H1 (cell line): ENCODE results near the gene CTLA4. TPM values are rescaled to one million over a fixed set of nuclear protein-coding genes. Genes with fewer than 3 reads are reported as not detected.

Experiments
- CTCF ChIA-PET: fragments of 300-600 bp; sonication (Branson Sonifier 250); formaldehyde crosslinking; loops from one replicate; lab custom pipeline; 2021; ENCODE audit not compliant: partially characterized antibody; lab: Charles Lee
- POLR2A ChIA-PET: fragments of 300-600 bp; sonication (Branson Sonifier 250); formaldehyde crosslinking; loops from one replicate; lab custom pipeline; 2021; ENCODE audit warnings: inconsistent platforms; ENCODE audit not compliant: partially characterized antibody; lab: Charles Lee
- DNase-seq, 2 experiments: peaks; one replicate each; pipeline versions ENCODE4 v3.0.0 to v3.0.0-alpha.2; 2010 to 2022; ENCODE audit warnings: low spot score in 2 of 2, low read depth in 1 of 2, mixed read lengths in 1 of 2
- FAIRE-seq: peaks from 2 replicates; lab custom pipeline; 2011; peaks lifted over from hg19 to GRCh38; lab: Jason Lieb, UNC
- H2AFZ ChIP-seq: 2 replicates; pipeline ENCODE4 v1.8.1; 2012; ENCODE audit warnings: low read length, inconsistent platforms
- H2AK5ac ChIP-seq: 2 replicates; pipeline ENCODE4 v1.6.1; 2013; ENCODE audit warnings: low read depth, low read length
- H2BK120ac ChIP-seq: replicated peaks from 2 replicates; pipeline ENCODE3; 2013; ENCODE audit warnings: low read depth, low read length, inconsistent platforms
- H2BK12ac ChIP-seq: 2 replicates; pipeline ENCODE4 v1.6.1; 2013; ENCODE audit warnings: low read depth, low read length
- H2BK15ac ChIP-seq: 2 replicates; pipeline ENCODE4 v1.6.1; 2013; ENCODE audit warnings: low read length
- H2BK20ac ChIP-seq: 2 replicates; pipeline ENCODE4 v1.6.1; 2013; ENCODE audit warnings: low read length
- H2BK5ac ChIP-seq: 2 replicates; pipeline ENCODE4 v1.6.1; 2013; ENCODE audit warnings: low read depth, low read length
- H3K14ac ChIP-seq: 2 replicates; pipeline ENCODE4 v1.6.1; 2013; ENCODE audit warnings: inconsistent platforms; ENCODE audit not compliant: insufficient read length
- H3K18ac ChIP-seq: 2 replicates; pipeline ENCODE4 v1.6.1; 2013; ENCODE audit warnings: low read length; ENCODE audit errors: extremely low read depth
- H3K23ac ChIP-seq: 2 replicates; pipeline ENCODE4 v1.6.1; 2013; ENCODE audit warnings: inconsistent platforms; ENCODE audit not compliant: insufficient read length
- H3K23me2 ChIP-seq: 2 replicates; pipeline ENCODE4 v1.6.1; 2013; ENCODE audit warnings: low read depth, low read length
- H3K27ac ChIP-seq: 2 replicates; pipeline ENCODE4 v1.6.1; 2011; ENCODE audit warnings: low read depth, low read length, inconsistent platforms
- H3K27me3 ChIP-seq, 4 experiments: replicated peaks in 1 of 4; 1 replicate in 1 of 4; 2 replicates in 3 of 4; pipeline versions ENCODE4 v1.6.1 to v1.8.1; 2011 to 2013; ENCODE audit warnings: low read length in 3 of 4, mild to moderate bottlenecking in 3 of 4, inconsistent platforms in 2 of 4, mixed read lengths in 2 of 4, moderate library complexity in 1 of 4; ENCODE audit not compliant: control insufficient read depth in 3 of 4, insufficient read depth in 3 of 4; ENCODE audit errors: extremely low read depth in 1 of 4
- H3K36me3 ChIP-seq, 4 experiments: 2 replicates each; pipeline versions ENCODE4 v1.6.1 to v1.8.1; 2011 to 2013; ENCODE audit warnings: mild to moderate bottlenecking in 4 of 4, low read length in 3 of 4, moderate library complexity in 2 of 4, control low read depth in 1 of 4, inconsistent platforms in 1 of 4; ENCODE audit not compliant: insufficient read depth in 4 of 4, control insufficient read depth in 2 of 4
- H3K4ac ChIP-seq: replicated peaks from 2 replicates; pipeline ENCODE3; 2013; ENCODE audit warnings: low read length, low read depth, mixed read lengths, inconsistent platforms; ENCODE audit not compliant: insufficient read length
- H3K4me1 ChIP-seq, 4 experiments: replicated peaks in 1 of 4; 1 replicate in 1 of 4; 2 replicates in 3 of 4; pipeline versions ENCODE4 v1.6.1 to v1.8.1; 2011 to 2013; ENCODE audit warnings: low read length in 3 of 4, inconsistent platforms in 2 of 4, mixed read lengths in 1 of 4; ENCODE audit not compliant: insufficient read depth in 4 of 4, control insufficient read depth in 3 of 4
- H3K4me2 ChIP-seq, 2 experiments: 2 replicates each; pipeline versions ENCODE4 v1.6.1 to v1.8.1; 2011 to 2013; ENCODE audit warnings: low read depth in 2 of 2, low read length in 2 of 2, control low read depth in 1 of 2, inconsistent platforms in 1 of 2, mild to moderate bottlenecking in 1 of 2; ENCODE audit not compliant: insufficient read depth in 1 of 2
- H3K4me3 ChIP-seq, 4 experiments: fragments of 200-600, 300-600 bp in 1 of 4; sonication (generic), shearing (Covaris generic), sonication (Bioruptor Twin) in 1 of 4; 2 replicates each; pipeline versions ENCODE4 v1.5.1 to v1.8.1; 2011 to 2016; ENCODE audit warnings: low read length in 4 of 4, low read depth in 3 of 4, control low read depth in 2 of 4, inconsistent platforms in 2 of 4, mild to moderate bottlenecking in 2 of 4, mixed read lengths in 1 of 4, moderate library complexity in 1 of 4; ENCODE audit not compliant: insufficient read depth in 2 of 4; ENCODE audit errors: extremely low read depth in 1 of 4
- H3K56ac ChIP-seq: replicated peaks from 2 replicates; pipeline ENCODE3; 2013; ENCODE audit warnings: low read depth, mild to moderate bottlenecking, mixed read lengths, low read length, inconsistent platforms; ENCODE audit not compliant: insufficient read length
- H3K79me1 ChIP-seq: 2 replicates; pipeline ENCODE4 v1.6.1; 2013; ENCODE audit warnings: low read depth, low read length, control low read depth
- H3K79me2 ChIP-seq, 2 experiments: 2 replicates each; pipeline versions ENCODE4 v1.6.1 to v1.8.1; 2012 to 2013; ENCODE audit warnings: low read length in 2 of 2, mild to moderate bottlenecking in 2 of 2, inconsistent platforms in 1 of 2; ENCODE audit not compliant: insufficient read depth in 2 of 2, control insufficient read depth in 1 of 2
- H3K9ac ChIP-seq, 4 experiments: replicated peaks in 1 of 4; 1 replicate in 1 of 4; 2 replicates in 3 of 4; pipeline versions ENCODE4 v1.6.1 to v1.8.1; 2011 to 2013; ENCODE audit warnings: low read depth in 3 of 4, low read length in 3 of 4, control low read depth in 2 of 4, mild to moderate bottlenecking in 2 of 4, moderate library complexity in 2 of 4, inconsistent platforms in 1 of 4; ENCODE audit errors: extremely low read depth in 1 of 4
- H3K9me3 ChIP-seq, 2 experiments: 2 replicates each; pipeline versions ENCODE4 v1.6.1 to v1.8.1; 2012 to 2013; ENCODE audit warnings: mild to moderate bottlenecking in 2 of 2, moderate library complexity in 2 of 2, control low read depth in 1 of 2, inconsistent platforms in 1 of 2, low read depth in 1 of 2, low read length in 1 of 2, mixed read lengths in 1 of 2; ENCODE audit not compliant: insufficient read depth in 2 of 2
- H4K20me1 ChIP-seq, 2 experiments: replicated peaks in 1 of 2; 2 replicates each; pipeline versions ENCODE3 to v1.8.1; 2011 to 2013; ENCODE audit warnings: inconsistent platforms in 2 of 2, low read length in 2 of 2, mild to moderate bottlenecking in 1 of 2; ENCODE audit not compliant: insufficient read depth in 2 of 2, control insufficient read depth in 1 of 2
- H4K5ac ChIP-seq: 2 replicates; pipeline ENCODE4 v1.6.1; 2013; ENCODE audit warnings: low read length, low read depth, mixed read lengths, inconsistent platforms; ENCODE audit not compliant: insufficient read length
- H4K8ac ChIP-seq: 2 replicates; pipeline ENCODE4 v1.8.0; 2013; ENCODE audit warnings: mild to moderate bottlenecking, moderate library complexity, low read length, inconsistent platforms; ENCODE audit not compliant: insufficient read depth; ENCODE audit errors: extremely low read depth
- H4K91ac ChIP-seq: replicated peaks from 2 replicates; pipeline ENCODE3; 2013; ENCODE audit warnings: low read length, mixed read lengths, inconsistent platforms; ENCODE audit not compliant: insufficient read length
- ASH2L ChIP-seq: fragments of 200-600, 300-600 bp; sonication (generic); IDR thresholded peaks from one replicate; pipeline ENCODE4 v1.7.1; 2017; ENCODE audit warnings: low read length
- ATF2 ChIP-seq: IDR thresholded peaks from 2 replicates; pipeline ENCODE4 v1.6.1; 2012; ENCODE audit warnings: low read length, inconsistent platforms
- CTCF ChIP-seq, 3 experiments: IDR thresholded peaks; 1 replicate in 2 of 3; 2 replicates in 1 of 3; pipeline versions ENCODE4 v1.5.1 to v1.6.1; 2011; ENCODE audit warnings: low read length in 3 of 3, mild to moderate bottlenecking in 3 of 3, inconsistent platforms in 2 of 3, low read depth in 1 of 3, moderate library complexity in 1 of 3; ENCODE audit not compliant: insufficient read depth in 1 of 3; ENCODE audit errors: control extremely low read depth in 1 of 3
- NANOG ChIP-seq: IDR thresholded peaks from 2 replicates; pipeline ENCODE4 v1.6.1; 2011; ENCODE audit warnings: low read length, low read depth, mild to moderate bottlenecking, inconsistent platforms; ENCODE audit not compliant: insufficient read depth, poor library complexity, severe bottlenecking
- RBBP5 ChIP-seq: IDR thresholded peaks from 2 replicates; pipeline ENCODE4 v1.7.1; 2012; ENCODE audit warnings: low read depth, mild to moderate bottlenecking, inconsistent platforms, low read length, moderate library complexity, borderline replicate concordance
- RNF2 ChIP-seq: fragments of 200-900, 300-1000 bp; sonication (generic); IDR thresholded peaks from 2 replicates; pipeline ENCODE4 v1.7.1; 2016; ENCODE audit warnings: borderline replicate concordance, low read depth, mild to moderate bottlenecking, antibody characterized with exemption, low read length; ENCODE audit not compliant: poor library complexity, severe bottlenecking; ENCODE audit errors: missing control alignments
- SIN3A ChIP-seq, 2 experiments: IDR thresholded peaks in 1 of 2; conservative IDR thresholded peaks in 1 of 2; 2 replicates each; pipeline ENCODE4 v1.6.1; 2011 to 2012; ENCODE audit warnings: low read length in 2 of 2, improper control_type of control experiment in 1 of 2, low read depth in 1 of 2, mild to moderate bottlenecking in 1 of 2
- SIX5 ChIP-seq: IDR thresholded peaks from 2 replicates; pipeline ENCODE4 v1.6.1; 2011; ENCODE audit warnings: mild to moderate bottlenecking, low read depth, low read length
- SP1 ChIP-seq: IDR thresholded peaks from 2 replicates; pipeline ENCODE4 v1.6.1; 2011; ENCODE audit warnings: low read depth, low read length
- WGBS, 2 experiments: shearing (Covaris generic) in 1 of 2; methylation state at CpG; one replicate each; pipeline versions ENCODE4 v1.1.6 to v1.1.7; 2013 to 2015; ENCODE audit warnings: low lambda C conversion rate in 2 of 2, mixed read lengths in 2 of 2, inconsistent platforms in 1 of 2, low coverage in 1 of 2, missing lambda C conversion rate in 1 of 2; ENCODE audit not compliant: insufficient replicate concordance in 2 of 2, insufficient coverage in 1 of 2, insufficient read length in 1 of 2; ENCODE audit errors: extremely low coverage in 1 of 2, missing lambda C conversion rate in 1 of 2; 5-methylcytosine and 5-hydroxymethylcytosine counted together
- polyA plus RNA-seq, 7 experiments: library from polyadenylated mRNA; depleted of rRNA in 3 of 7; stranded (reverse) in 5 of 7; unstranded in 2 of 7; fragments of >200 nt in 5 of 7; fragments of 200-250 nt in 2 of 7; gene quantifications; 1 replicate in 5 of 7; 2 replicates in 1 of 7; 4 replicates in 1 of 7; pipeline versions ENCODE4 v1.2.1 to v1.2.3, GENCODE V29; 2011 to 2013; ENCODE audit warnings: missing spikeins in 2 of 7, mixed read lengths in 2 of 7
- total RNA-seq: library from RNA; stranded (reverse); fragmentation: NEBNext Ultra II Directional; extraction: Animal tissue kit (Norgen Biotek cat#: 25700); gene quantifications from 2 replicates; pipeline ENCODE4 v1.2.1, GENCODE V29; 2021

The CTLA4 gene
- total and polyA plus RNA-seq, 2 of the 8 experiments (the other 6 are each of a cell fraction or from before 2014, with no cell fraction given), result not detected

- no peak overlapping the region for H2BK5ac ChIP-seq
- no peaks in the 10 kb centered on the region for H3K79me1 ChIP-seq
- no peak overlapping the region for H2BK15ac ChIP-seq
- H4K5ac ChIP-seq, result no peak overlapping the region
- no peaks in the 10 kb centered on the region for H3K27me3 ChIP-seq
- H3K4me1 ChIP-seq, result no peaks in the 10 kb centered on the region
- H3K79me2 ChIP-seq, result no peaks in the 10 kb centered on the region
- no peak overlapping the region for H4K8ac ChIP-seq
- no peak overlapping the region for H3K4me2 ChIP-seq
- ChIA-PET POLR2A (no interaction called here), CTCF (interaction anchor here (1.0 kb wide), 1 partner anchor 10 kb away, joined by 4 read pairs; no protein-coding TSS in a partner anchor)
- no peak overlapping the region for H2BK120ac ChIP-seq
- no peak overlapping the region for H2AFZ ChIP-seq
- DNase-seq (no peak), FAIRE-seq (no peak)
- H3K18ac ChIP-seq, result no peak overlapping the region
- H3K27ac ChIP-seq, result no peak overlapping the region
- no peak overlapping the region for H3K4me3 ChIP-seq
- no peaks in the 10 kb centered on the region for H4K20me1 ChIP-seq
- WGBS, 2 experiments, result 87% methylated on average over 1 of the region's 1 CpG; no CpG with 5 or more reads in 1 of the 2 experiments
- no peaks in the 10 kb centered on the region for H3K36me3 ChIP-seq
- H3K23ac ChIP-seq, result no peak overlapping the region
- H4K91ac ChIP-seq, result no peak overlapping the region
- no peak overlapping the region for H2AK5ac ChIP-seq
- H3K9me3 ChIP-seq, result no peaks in the 10 kb centered on the region
- no peak overlapping the region for H3K14ac ChIP-seq
- H3K9ac ChIP-seq, result no peak overlapping the region
- H2BK20ac ChIP-seq, result no peak overlapping the region
- no peak overlapping the region for H2BK12ac ChIP-seq
- H3K23me2 ChIP-seq, result no peaks in the 10 kb centered on the region
- H3K4ac ChIP-seq, result no peak overlapping the region
- no peak overlapping the region for H3K56ac ChIP-seq
- TF ChIP-seq SIX5 (no peak), CTCF (IDR thresholded peaks at IDR 0.05; ENCODE audit: control extremely low read depth in 1 of 3, insufficient read depth in 1 of 3, low read depth in 1 of 3, low read length in 3 of 3) (no peak), SIN3A (conservative IDR thresholded peaks at IDR 0.05 in 1 of 2, IDR thresholded peaks at IDR 0.05 in 1 of 2; ENCODE audit: low read depth in 1 of 2, low read length in 2 of 2) (no peak), NANOG (no peak), RBBP5 (no peak), ATF2 (no peak), RNF2 (no peak), SP1 (no peak), ASH2L (no peak)
Observed at GRCh38 chr2:203889944-203890343, 22.4 kb downstream of the CTLA4 start.
